Measurements from ENCODE around the gene ZKSCAN8. TPM values are rescaled to one million over a fixed set of nuclear protein-coding genes. Genes with fewer than 3 reads are reported as not detected.
"Not testable (repeated sequence)": the region's sequence is repeated elsewhere in the genome, so short reads cannot be mapped to it uniquely, and the experiment has no call there.

The ZKSCAN8 gene
- total RNA-seq (2021) = 22.4 and 25.4 TPM in 2 replicates
- long read RNA-seq, full-length matches to known transcripts = 1 of 2 reads
- long read RNA-seq, partial matches to known transcripts = 0 of 2 reads
- long read RNA-seq, other reads (novel, unspliced or antisense) = 1 of 2 reads

DNA sequence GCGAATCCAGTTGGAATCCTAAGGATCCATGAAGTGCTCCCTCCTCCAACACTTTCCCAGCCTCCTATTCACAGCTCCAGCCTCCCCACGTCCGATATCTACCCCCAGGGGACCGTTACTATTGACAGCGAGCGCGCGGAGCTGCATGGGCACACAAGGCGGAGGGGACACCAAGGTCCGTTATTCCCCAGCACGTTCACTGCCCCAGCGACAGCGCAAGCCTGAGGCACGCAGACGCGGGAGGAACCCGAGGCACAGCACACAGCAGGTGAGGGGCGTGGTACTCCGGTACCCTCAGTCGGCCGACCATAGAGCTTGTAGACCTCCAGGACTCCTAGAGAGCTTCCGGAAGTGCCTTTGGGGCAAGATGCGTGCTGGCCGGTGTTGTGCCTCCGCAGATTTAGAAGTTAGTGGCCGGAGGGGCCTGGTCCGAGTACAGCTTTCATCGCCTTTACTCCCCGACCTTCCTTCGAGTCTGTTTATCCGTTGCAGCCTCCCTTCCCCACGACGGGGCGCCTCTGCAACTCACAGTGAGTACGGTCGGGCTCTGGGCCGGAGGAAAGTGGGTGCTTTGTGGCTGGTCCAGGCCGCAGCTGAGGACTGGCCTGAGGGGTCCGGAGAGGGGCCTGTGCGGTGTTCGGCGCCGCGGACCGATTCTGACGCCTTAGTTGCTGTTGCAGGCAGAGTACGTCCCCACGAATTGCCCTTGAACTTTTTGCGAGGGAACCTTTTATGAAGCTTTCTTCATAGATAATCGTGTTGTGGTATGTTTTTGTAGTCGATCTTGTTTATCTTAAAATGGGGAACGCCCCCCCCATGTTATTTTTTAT, at the start of gene ZKSCAN8:
Gene ZKSCAN8 (plus strand): TSS at position 384 of the 830 bp plus-strand sequence. CDS start 6,525 bp downstream, outside the sequence.
- H3K14ac ChIP-seq (ENCODE audit: insufficient read depth, low read length) = peak within 1 kb of the TSS; percentile 88
- no peak within 1 kb of the TSS for H2AFZ ChIP-seq (ENCODE audit: low read length)
- H3K27me3 Mint-ChIP-seq (ENCODE audit: low read depth) = peaks cover 23% of the 10 kb centered on the region
- H3T11ph ChIP-seq (ENCODE audit: low read length) = no peak within 1 kb of the TSS
- H3K56ac ChIP-seq (ENCODE audit: insufficient read length, low read depth, low read length) = no peak within 1 kb of the TSS
- no peaks in the 10 kb centered on the region for H4K20me1 ChIP-seq (ENCODE audit: control insufficient read depth, insufficient read depth, insufficient read length)
- peak within 1 kb of the TSS; percentile 92 to 97 (median 93) for H3K27ac Mint-ChIP-seq
- H2BK120ac ChIP-seq (ENCODE audit: low read depth, low read length, poor library complexity, severe bottlenecking) = no peak within 1 kb of the TSS
- WGBS (ENCODE audit: extremely low coverage, insufficient read length, low lambda C conversion rate) = no CpG with 5 or more reads among the region's 52 CpGs
- no peak within 1 kb of the TSS for H4K5ac ChIP-seq (ENCODE audit: insufficient read length, low read depth, low read length)
- no peak within 1 kb of the TSS for H2BK12ac ChIP-seq (ENCODE audit: insufficient read length, low read depth, low read length)
- H2BK5ac ChIP-seq (ENCODE audit: insufficient read length, low read length) = no peak within 1 kb of the TSS
- H3K9ac ChIP-seq (ENCODE audit: extremely low read depth, insufficient read length, low read length) = peak within 1 kb of the TSS; percentile 93
- no peaks in the 10 kb centered on the region for H3K9me3 ChIP-seq (ENCODE audit: control insufficient read depth, low read depth, low read length)
- no peak within 1 kb of the TSS for H3K4ac ChIP-seq (ENCODE audit: low read depth, low read length)
- peak within 1 kb of the TSS; percentile 94 to 98 for H3K4me3 Mint-ChIP-seq
- H3K18ac ChIP-seq (ENCODE audit: insufficient read length, low read depth, low read length) = peak within 1 kb of the TSS; percentile 85
- H3K4me1 Mint-ChIP-seq = peaks cover 12 to 18% of the 10 kb centered on the region in 2 experiments
- no peaks in the 10 kb centered on the region; the same call in 1 of the 2 replicates for H3K27me3 ChIP-seq (ENCODE audit: insufficient read depth, low read length)
- H3K23me2 ChIP-seq (ENCODE audit: insufficient read length, low read depth, low read length, poor library complexity, severe bottlenecking) = peaks cover 11% of the 10 kb centered on the region
- H3K9me3 Mint-ChIP-seq = no peaks in the 10 kb centered on the region
- DNase-seq = peak; percentile 97
- no peak within 1 kb of the TSS for H2AK5ac ChIP-seq (ENCODE audit: insufficient read length, low read length)
- H3K4me1 ChIP-seq (ENCODE audit: insufficient read depth, low read length) = peaks cover 4% of the 10 kb centered on the region; the same call in 1 of the 2 replicates
- H3K79me2 ChIP-seq (ENCODE audit: insufficient read depth, low read length) = peaks cover 4% of the 10 kb centered on the region; the same call in 1 of the 2 replicates
- TF ChIP-seq CTCF (conservative IDR thresholded peaks at IDR 0.05) = no peak
- H4K8ac ChIP-seq (replicated peaks; ENCODE audit: insufficient read length, low read depth, low read length) = no peak within 1 kb of the TSS
- peaks cover 7 to 27% (median 20%) of the 10 kb centered on the region in 3 experiments; a peak in 6 of 7 replicates for H3K36me3 Mint-ChIP-seq (ENCODE audit: insufficient read depth in 1 of 3, low read depth in 3 of 3)
- H3K79me1 ChIP-seq (ENCODE audit: insufficient read depth, low read depth, low read length, poor library complexity, severe bottlenecking) = no peaks in the 10 kb centered on the region
- no peak within 1 kb of the TSS for H2BK20ac ChIP-seq (ENCODE audit: low read depth, low read length, poor library complexity, severe bottlenecking)
- H2BK15ac ChIP-seq (ENCODE audit: low read depth, low read length) = no peak within 1 kb of the TSS
- no peak within 1 kb of the TSS for H3K23ac ChIP-seq (ENCODE audit: insufficient read length, low read depth, low read length)
- no peak within 1 kb of the TSS for H4K91ac ChIP-seq (ENCODE audit: insufficient read length, low read depth, low read length)
- H3K4me2 ChIP-seq (ENCODE audit: insufficient read depth, insufficient read length, low read length) = peak within 1 kb of the TSS; percentile 55
- peak within 1 kb of the TSS; percentile 39 for H3K27ac ChIP-seq (ENCODE audit: insufficient read length, low read depth, low read length)

- not testable (repeated sequence) for H3K79me1 ChIP-seq (ENCODE audit: insufficient read depth, low read depth, low read length, poor library complexity, severe bottlenecking); H2AK5ac ChIP-seq (ENCODE audit: insufficient read length, low read length); H3K4me2 ChIP-seq (ENCODE audit: insufficient read depth, insufficient read length, low read length); H3K79me2 ChIP-seq (ENCODE audit: insufficient read depth, low read length); H2AFZ ChIP-seq (ENCODE audit: low read length); H3K23ac ChIP-seq (ENCODE audit: insufficient read length, low read depth, low read length); H3K14ac ChIP-seq (ENCODE audit: insufficient read depth, low read length); H3K23me2 ChIP-seq (ENCODE audit: insufficient read length, low read depth, low read length, poor library complexity, severe bottlenecking); H4K91ac ChIP-seq (ENCODE audit: insufficient read length, low read depth, low read length); H4K20me1 ChIP-seq (ENCODE audit: control insufficient read depth, insufficient read depth, insufficient read length); H3T11ph ChIP-seq (ENCODE audit: low read length); H3K27me3 ChIP-seq (ENCODE audit: insufficient read depth, low read length); H3K4me1 Mint-ChIP-seq; H3K56ac ChIP-seq (ENCODE audit: insufficient read length, low read depth, low read length); H2BK5ac ChIP-seq (ENCODE audit: insufficient read length, low read length); H3K27ac Mint-ChIP-seq; H2BK12ac ChIP-seq (ENCODE audit: insufficient read length, low read depth, low read length); H3K36me3 Mint-ChIP-seq (ENCODE audit: insufficient read depth in 1 of 3, low read depth in 3 of 3); H3K27ac ChIP-seq (ENCODE audit: insufficient read length, low read depth, low read length); H2BK20ac ChIP-seq (ENCODE audit: low read depth, low read length, poor library complexity, severe bottlenecking); H2BK120ac ChIP-seq (ENCODE audit: low read depth, low read length, poor library complexity, severe bottlenecking); H4K5ac ChIP-seq (ENCODE audit: insufficient read length, low read depth, low read length); H4K8ac ChIP-seq (replicated peaks; ENCODE audit: insufficient read length, low read depth, low read length); H3K9ac ChIP-seq (ENCODE audit: extremely low read depth, insufficient read length, low read length); H3K18ac ChIP-seq (ENCODE audit: insufficient read length, low read depth, low read length); H3K4me1 ChIP-seq (ENCODE audit: insufficient read depth, low read length); H3K4ac ChIP-seq (ENCODE audit: low read depth, low read length); H2BK15ac ChIP-seq (ENCODE audit: low read depth, low read length); H3K9me3 ChIP-seq (ENCODE audit: control insufficient read depth, low read depth, low read length); DNase-seq; H3K4me3 Mint-ChIP-seq
- Mint-ChIP-seq H3K27me3 (ENCODE audit: low read depth) (peaks cover 43% of the 10 kb centered on the region), H3K9me3 (peaks cover 5 to 19% of the 10 kb centered on the region in 2 experiments; a peak in 4 of 5 replicates)
- no CpG with 5 or more reads among the region's 7 CpGs for WGBS (ENCODE audit: extremely low coverage, insufficient read length, low lambda C conversion rate)
These were observed 39.5 kb upstream of the ZKSCAN8 start for GRCh38 chr6:28102222-28102621.
